ENCODE measurements around the gene INCA1.

INCA1 gene

GRCh38 chr17:4969551-4970173 is 27.7 kb downstream of the INCA1 start:
- DNase-seq = no peak

- DNase-seq = no peak
Observed at GRCh38 chr17:4969047-4969550, 28.2 kb downstream of the INCA1 start.

DNA sequence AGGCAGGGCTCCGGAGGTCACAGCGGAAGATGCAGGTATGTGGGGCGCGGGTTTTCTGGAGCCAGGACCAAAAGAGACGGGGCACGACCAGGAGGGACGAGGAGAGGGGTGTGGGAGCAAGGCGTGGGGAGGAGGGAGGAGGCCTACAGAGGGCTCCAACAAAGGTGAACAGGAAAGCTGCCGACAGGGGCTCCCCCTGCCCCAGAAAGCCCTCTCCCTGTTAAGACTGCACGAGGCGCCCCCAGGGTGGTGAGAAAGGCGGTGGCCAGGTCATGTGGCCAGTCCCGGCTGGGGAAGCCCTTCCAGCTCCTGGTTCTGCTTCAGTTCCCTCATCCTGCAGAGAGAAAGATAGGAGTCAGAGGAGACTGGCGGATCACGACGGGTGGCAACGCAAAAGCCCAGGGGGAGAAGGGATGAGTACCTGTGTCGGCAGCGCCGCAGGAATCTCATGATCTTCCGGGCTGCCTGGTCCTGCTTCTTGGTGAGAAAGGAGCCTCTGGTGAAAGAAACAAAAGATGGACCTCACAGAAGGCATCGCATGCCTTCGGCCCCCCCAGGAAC is 28.8 kb downstream of the INCA1 start:
- DNase-seq = no peak

GRCh38 chr17:4967539-4968485 is 29.5 kb downstream of the INCA1 start, which contains the start of gene SPAG7:
Gene SPAG7 (minus strand): TSS chr17:4967817. CDS start chr17:4967804, 13 bp downstream.
- DNase-seq = peak; percentile 95 to 98

- DNase-seq = peak; percentile 98 to 100
Observed at GRCh38 chr17:4966844-4967538, 30.3 kb downstream of the INCA1 start.

- DNase-seq = no peak
Observed at GRCh38 chr17:4965311-4965986, 31.9 kb downstream of the INCA1 start.

GRCh38 chr17:4960279-4960922 is 36.9 kb downstream of the INCA1 start:
- DNase-seq = no peak

DNA sequence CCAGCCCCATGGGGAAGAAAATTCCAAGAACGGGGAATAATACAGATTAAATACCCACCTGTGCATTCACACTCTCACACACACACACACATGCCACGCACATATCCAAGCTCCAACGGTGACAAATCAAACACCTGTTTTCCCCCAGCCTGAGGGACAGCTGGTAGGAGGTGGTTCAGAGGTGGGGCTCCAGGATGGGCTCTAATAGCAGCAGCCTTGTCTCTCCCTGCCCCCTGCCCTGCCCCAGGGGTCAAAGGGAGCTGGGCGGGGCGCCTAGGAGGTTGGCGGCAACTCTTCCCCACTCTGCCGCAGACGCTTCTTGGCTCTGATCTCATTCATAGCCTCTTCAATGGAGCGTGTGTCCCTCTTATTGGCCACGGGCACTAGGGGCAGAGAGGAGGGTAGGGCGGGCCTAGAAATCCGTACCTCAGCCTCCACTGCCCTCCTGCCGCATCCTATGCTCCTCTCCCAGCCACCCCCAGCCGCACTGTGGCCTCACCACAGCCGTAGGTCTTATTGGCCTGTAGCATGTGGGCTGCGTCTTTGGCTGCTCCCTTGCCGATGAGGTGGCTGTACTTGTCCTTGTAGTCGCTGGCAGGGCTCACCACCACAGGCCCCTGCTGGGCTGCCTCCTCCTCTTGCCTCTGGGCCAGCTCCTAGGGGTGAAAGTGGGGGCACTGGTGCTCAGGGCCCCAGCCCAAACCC is 37.9 kb downstream of the INCA1 start:
- no peak for DNase-seq

GRCh38 chr17:4958102-4958501 is 39.2 kb downstream of the INCA1 start:
- DNase-seq = no peak

DNA sequence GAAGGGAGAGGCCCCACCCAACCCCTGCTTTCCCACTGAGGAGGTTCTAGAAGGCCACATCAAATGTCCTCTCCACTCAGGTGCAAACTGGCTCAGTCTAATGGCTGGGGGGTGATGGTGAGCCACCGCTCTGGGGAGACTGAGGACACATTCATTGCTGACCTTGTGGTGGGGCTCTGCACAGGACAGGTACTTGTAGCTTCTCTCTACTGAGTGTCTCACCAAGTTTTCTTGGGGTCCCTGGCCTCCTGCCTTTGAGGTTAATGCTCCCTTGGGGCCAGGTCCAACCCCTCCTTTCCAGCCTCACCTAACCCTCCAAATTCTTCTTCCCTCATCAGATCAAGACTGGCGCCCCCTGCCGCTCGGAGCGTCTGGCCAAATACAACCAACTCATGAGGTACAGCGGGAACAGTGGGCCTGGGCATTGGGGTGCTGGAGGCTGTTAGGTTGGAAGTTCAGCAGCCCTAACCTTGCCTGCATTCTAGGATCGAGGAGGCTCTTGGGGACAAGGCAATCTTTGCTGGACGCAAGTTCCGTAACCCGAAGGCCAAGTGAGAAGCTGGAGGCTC is 40.7 kb downstream of the INCA1 start:
- DNase-seq = no peak

- no peak for DNase-seq
Observed at GRCh38 chr17:4955091-4955490, 42.2 kb downstream of the INCA1 start.

DNA sequence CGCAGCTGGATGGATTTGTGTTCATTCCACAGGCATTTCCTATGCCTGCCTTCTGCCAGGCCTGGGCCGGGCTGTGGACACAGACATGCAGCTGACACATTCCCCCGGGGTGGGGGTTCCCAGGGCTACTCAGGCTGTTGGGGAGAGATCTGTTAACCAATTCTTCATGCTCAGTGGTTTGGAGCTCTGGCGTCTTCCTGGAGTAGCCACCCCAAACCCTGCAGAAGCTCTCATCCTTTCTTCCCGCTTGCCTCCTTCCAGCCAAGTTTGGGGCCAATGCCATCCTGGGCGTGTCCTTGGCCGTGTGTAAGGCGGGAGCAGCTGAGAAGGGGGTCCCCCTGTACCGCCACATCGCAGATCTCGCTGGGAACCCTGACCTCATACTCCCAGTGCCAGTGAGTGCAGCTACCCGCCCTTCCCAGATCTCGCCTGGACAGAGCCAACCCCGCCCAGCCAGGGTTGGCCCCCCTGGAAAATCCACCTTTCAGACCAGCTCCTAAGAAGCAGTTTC is 43.8 kb downstream of the INCA1 start:
- DNase-seq = no peak

DNA sequence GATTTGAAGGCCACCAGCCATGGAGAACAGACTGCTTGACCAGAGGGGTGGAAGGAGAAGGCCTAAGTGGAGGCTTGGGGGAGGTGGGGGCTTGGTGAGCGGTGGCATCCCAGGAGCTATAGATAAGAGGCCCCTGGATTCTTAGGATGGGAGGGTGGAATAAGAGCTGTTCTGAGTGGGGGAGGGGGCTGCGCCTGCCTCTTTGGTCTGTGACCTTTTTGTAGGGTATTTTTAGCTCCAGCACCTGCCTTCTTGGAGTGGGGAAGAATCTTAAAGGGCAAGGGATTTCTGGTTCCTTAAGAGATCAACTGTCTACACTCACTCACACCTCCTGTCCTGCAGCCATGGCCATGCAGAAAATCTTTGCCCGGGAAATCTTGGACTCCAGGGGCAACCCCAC is 45.8 kb downstream of the INCA1 start:
- DNase-seq = no peak

DNA sequence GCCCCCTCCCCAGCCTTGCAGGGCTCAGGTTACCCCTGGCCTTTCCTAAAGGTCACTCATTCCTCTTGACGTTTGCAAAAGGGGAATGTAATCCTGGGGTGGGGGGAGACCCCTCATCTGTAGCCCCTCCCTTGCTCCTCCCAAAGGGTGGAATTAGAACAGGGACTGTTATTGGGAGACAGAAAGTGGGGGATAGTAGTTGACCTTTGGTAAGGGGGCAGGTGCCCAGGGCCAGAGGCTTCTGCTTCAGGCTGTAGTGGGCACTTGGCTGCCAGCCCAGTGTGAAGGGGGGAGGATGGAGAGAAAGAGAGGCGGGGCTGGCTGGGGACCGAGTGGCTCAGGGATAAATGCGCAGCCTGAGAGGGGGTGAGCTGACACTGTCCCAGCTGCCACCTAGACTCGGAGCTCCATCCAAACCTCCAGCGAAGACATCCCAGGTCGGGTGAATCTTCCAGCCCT is 46.5 kb downstream of the INCA1 start, which contains the start of gene ENO3:
TSS of gene ENO3 (plus strand) at position 374 of the 459 bp plus-strand sequence. CDS start 711 bp downstream, outside the sequence.
- DNase-seq = no peak

DNA sequence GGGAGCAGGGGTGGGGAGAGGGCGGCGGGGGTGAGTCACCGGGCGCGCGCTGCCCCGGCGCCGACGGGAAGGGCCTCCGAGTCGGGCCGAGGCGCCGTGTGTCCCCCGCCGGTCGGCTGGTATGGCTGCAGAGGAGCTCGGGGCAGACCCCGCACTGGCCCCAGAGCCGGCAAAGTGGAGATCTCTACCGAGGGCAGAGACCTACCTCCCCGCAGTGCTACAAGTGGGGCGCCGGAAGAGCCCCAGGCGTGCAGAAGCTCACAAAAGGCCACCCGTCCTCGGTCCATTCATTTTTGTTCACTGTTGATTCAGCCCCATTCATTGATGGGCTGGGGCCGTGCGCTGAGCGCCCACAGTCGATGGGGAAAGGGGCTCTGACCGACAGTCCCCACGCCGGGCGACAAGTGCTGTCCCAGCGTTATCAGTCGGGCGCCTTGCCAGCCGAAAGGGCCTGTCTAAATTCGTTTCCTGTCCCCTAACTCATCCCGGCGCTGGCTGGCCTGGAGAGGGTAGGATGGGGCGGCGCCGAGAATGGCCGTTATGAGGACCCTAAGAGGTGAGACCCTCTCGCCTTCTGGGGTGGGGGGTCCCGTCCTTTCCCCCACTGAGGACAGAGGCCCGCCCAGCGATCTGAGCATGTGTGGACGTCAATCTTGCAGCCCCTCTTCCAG is 47.1 kb downstream of the INCA1 start:
- DNase-seq = no peak

- DNase-seq = peak; percentile 26 to 65
Observed at GRCh38 chr17:4949321-4950074, 47.8 kb downstream of the INCA1 start.

- peak; percentile 77 to 84 for DNase-seq
Observed at GRCh38 chr17:4948931-4949320, 48.4 kb downstream of the INCA1 start.

- peak; percentile 75 to 83 for DNase-seq
Observed at GRCh38 chr17:4948166-4948930, 49.0 kb downstream of the INCA1 start, which contains the start of gene PFN1. Gene PFN1 (minus strand): TSS chr17:4948530. CDS start chr17:4948394, 136 bp downstream.
